Endothelial cell of umbilical vein (primary cell): ENCODE results near the gene HIVEP3. TPM values are rescaled to one million over a fixed set of nuclear protein-coding genes. Genes with fewer than 3 reads are reported as not detected.

Source experiments
- BruUV-seq: library from RNA; stranded (reverse); fragments of 400-500 nt; replicated peaks from 2 replicates; lab custom pipeline; 2021; lab: Mats Ljungman, UMichigan
- CTCF ChIA-PET: fragments of 300-600, 350-600 bp; sonication (Branson Sonifier 250); formaldehyde crosslinking; loops from one replicate; lab custom pipeline; 2021; ENCODE audit warnings: antibody characterized with exemption, inconsistent platforms; lab: Charles Lee
- POLR2A ChIA-PET: fragments of 300-600, 350-600 bp; sonication (Branson Sonifier 250); formaldehyde crosslinking; loops from one replicate; lab custom pipeline; 2021; ENCODE audit warnings: antibody characterized with exemption, inconsistent platforms; lab: Charles Lee
- DNase-seq: peaks from one replicate; pipeline ENCODE4 v3.0.0-alpha.2; 2011; ENCODE audit warnings: low read depth, low spot score
- FAIRE-seq: peaks from 2 replicates; lab custom pipeline; 2011; peaks lifted over from hg19 to GRCh38; lab: Jason Lieb, UNC
- H2AFZ ChIP-seq: 2 replicates; pipeline ENCODE4 v1.6.0; 2012; ENCODE audit warnings: low read depth, low read length, control low read depth, inconsistent platforms
- H3K27ac ChIP-seq: 2 replicates; pipeline ENCODE4 v1.5.1; 2011; ENCODE audit warnings: low read depth, mild to moderate bottlenecking, control low read depth, low read length, moderate library complexity; ENCODE audit not compliant: insufficient read depth
- H3K27me3 ChIP-seq, 2 experiments: 2 replicates each; pipeline versions ENCODE4 v1.6.0 to v1.6.1; 2011; ENCODE audit warnings: low read length in 2 of 2, mixed read lengths in 1 of 2; ENCODE audit not compliant: control insufficient read depth in 2 of 2, insufficient read depth in 2 of 2
- H3K36me3 ChIP-seq, 2 experiments: 2 replicates in 1 of 2; 3 replicates in 1 of 2; pipeline ENCODE4 v1.5.1; 2011; ENCODE audit warnings: low read length in 2 of 2, mild to moderate bottlenecking in 1 of 2, moderate library complexity in 1 of 2; ENCODE audit not compliant: control insufficient read depth in 2 of 2, insufficient read depth in 2 of 2; ENCODE audit errors: extremely low read depth in 1 of 2
- H3K4me1 ChIP-seq: 3 replicates; pipeline ENCODE4 v1.5.1; 2011; ENCODE audit warnings: mild to moderate bottlenecking, low read length; ENCODE audit not compliant: control insufficient read depth, insufficient read depth; ENCODE audit errors: extremely low read depth
- H3K4me2 ChIP-seq: 2 replicates; pipeline ENCODE4 v1.6.1; 2011; ENCODE audit warnings: low read length, control low read depth, mixed read lengths; ENCODE audit not compliant: insufficient read depth
- H3K4me3 ChIP-seq, 3 experiments: fragments of 200-600 bp in 1 of 3; sonication (generic), shearing (Covaris generic) in 1 of 3; replicated peaks in 1 of 3; 2 replicates each; pipeline ENCODE4 v1.5.1; 2011 to 2016; ENCODE audit warnings: control low read depth in 3 of 3, low read length in 3 of 3, mild to moderate bottlenecking in 2 of 3, inconsistent platforms in 1 of 3, low read depth in 1 of 3, moderate library complexity in 1 of 3; ENCODE audit not compliant: insufficient read depth in 1 of 3
- H3K79me2 ChIP-seq: 2 replicates; pipeline ENCODE4 v1.6.0; 2012; ENCODE audit warnings: low read length, inconsistent platforms; ENCODE audit not compliant: control insufficient read depth, insufficient read depth
- H3K9ac ChIP-seq: replicated peaks from 2 replicates; pipeline ENCODE3; 2011; ENCODE audit warnings: low read length, control low read depth; ENCODE audit not compliant: insufficient read depth; ENCODE audit errors: extremely low read depth
- H3K9me1 ChIP-seq: replicated peaks from 3 replicates; pipeline ENCODE4 v1.6.0; 2011; ENCODE audit warnings: mild to moderate bottlenecking, low read length; ENCODE audit not compliant: control insufficient read depth, insufficient read depth; ENCODE audit errors: extremely low read depth
- H3K9me3 ChIP-seq: replicated peaks from 2 replicates; pipeline ENCODE4 v1.5.1; 2012; ENCODE audit warnings: low read length, inconsistent platforms; ENCODE audit not compliant: control insufficient read depth, insufficient read depth
- H4K20me1 ChIP-seq: replicated peaks from 2 replicates; pipeline ENCODE3; 2011; ENCODE audit warnings: mild to moderate bottlenecking, low read length; ENCODE audit not compliant: control insufficient read depth, insufficient read depth; ENCODE audit errors: extremely low read depth
- CTCF ChIP-seq, 2 donors: IDR thresholded peaks; 1 replicate in 1 of 2; 2 replicates in 1 of 2; pipeline ENCODE4 v1.5.1; 2011; ENCODE audit warnings: low read length in 2 of 2, mild to moderate bottlenecking in 2 of 2, moderate library complexity in 2 of 2, control low read depth in 1 of 2, inconsistent platforms in 1 of 2, low read depth in 1 of 2; ENCODE audit not compliant: insufficient read depth in 1 of 2; ENCODE audit errors: extremely low read depth in 1 of 2
- EZH2 ChIP-seq: IDR thresholded peaks from 2 replicates; pipeline ENCODE4 v1.6.1; 2012; ENCODE audit warnings: borderline replicate concordance, low read depth, mild to moderate bottlenecking, moderate library complexity, low read length, inconsistent platforms; ENCODE audit not compliant: severe bottlenecking
- FOS ChIP-seq: IDR thresholded peaks from 2 replicates; pipeline ENCODE4 v1.6.1; 2011; ENCODE audit warnings: mild to moderate bottlenecking, low read length, moderate library complexity, borderline replicate concordance; ENCODE audit not compliant: insufficient read depth
- GATA2 ChIP-seq: IDR thresholded peaks from 2 replicates; pipeline ENCODE4 v1.7.0; 2011; ENCODE audit warnings: low read depth, mild to moderate bottlenecking, moderate library complexity, mixed read lengths, low read length; ENCODE audit not compliant: insufficient read length, insufficient read depth
- JUN ChIP-seq: IDR thresholded peaks from 2 replicates; pipeline ENCODE4 v1.6.1; 2011; ENCODE audit warnings: borderline replicate concordance, low read depth; ENCODE audit not compliant: insufficient read length, insufficient read depth
- MYC ChIP-seq: IDR thresholded peaks from one replicate; pipeline ENCODE4 v1.6.1; 2011; ENCODE audit warnings: mild to moderate bottlenecking, low read depth, low read length
- POLR2A ChIP-seq: IDR thresholded peaks from 2 replicates; pipeline ENCODE4 v1.6.1; 2012; ENCODE audit warnings: low read depth, mild to moderate bottlenecking, control low read depth, low read length
- POLR2AphosphoS5 ChIP-seq: IDR thresholded peaks from 2 replicates; pipeline ENCODE4 v1.6.1; 2012; ENCODE audit warnings: low read depth, mild to moderate bottlenecking, control low read depth, low read length, moderate library complexity; ENCODE audit not compliant: insufficient read depth
- dilution Hi-C: fragments of 300-500 bp; cut with MboI; formaldehyde crosslinking; loops from one replicate; pipeline ENCODE4 v1.15.0; 2019; ENCODE audit warnings: low sequenced_read_pairs; ENCODE audit not compliant: extremely low pct_ligation_motif_present
- intact Hi-C: fragments of 100-400 bp; cut with micrococcal nuclease; formaldehyde crosslinking; loops from one replicate; pipeline ENCODE4 v1.10.0; 2022
- polyA plus RNA-seq, 4 experiments: library from polyadenylated mRNA; depleted of rRNA in 3 of 4; stranded (reverse) in 3 of 4; unstranded in 1 of 4; fragments of >200 nt; gene quantifications; 2 replicates each; pipeline versions ENCODE4 v1.2.1 to v1.2.3, GENCODE V29; 2011 to 2012; ENCODE audit warnings: missing spikeins in 1 of 4
- total RNA-seq: library from RNA; stranded (reverse); gene quantifications from 2 replicates; pipeline ENCODE4 v1.2.3, GENCODE V29; 2021
- TF ChIP-seq, protein P1 (sequence below): IDR thresholded peaks from 2 replicates; pipeline ENCODE4 v1.6.1; 2011; ENCODE audit not compliant: insufficient read depth, insufficient read length

Gene HIVEP3
- total and polyA plus RNA-seq, 2 donors (not counting 3 experiments of a cell fraction or from before 2014, with no cell fraction given): 3.4 to 4.0 TPM

GRCh38 chr1:41580520-41581172 is 338.1 kb downstream of the HIVEP3 start:
- H3K27me3 ChIP-seq: no peaks in the 10 kb centered on the region
- intact Hi-C loops (no loop called here), dilution Hi-C loops (no loop called here)
- ChIA-PET CTCF (interaction anchor here (0.7 to 2.6 kb wide), 5 partner anchors 9 to 455 kb away, joined by 3 to 6 read pairs (median 4); no protein-coding TSS in a partner anchor), POLR2A (no interaction called here)
- no peak overlapping the region for H3K4me3 ChIP-seq
- no TSS peak for BruUV-seq
- no peaks in the 10 kb centered on the region for H3K9me3 ChIP-seq
- H3K9me1 ChIP-seq: no peaks in the 10 kb centered on the region
- TF ChIP-seq POLR2AphosphoS5 (no peak), EZH2 (no peak), POLR2A (no peak), MYC (no peak)
- no peak overlapping the region for H3K9ac ChIP-seq
- no peak overlapping the region for H3K27ac ChIP-seq
- H4K20me1 ChIP-seq: no peaks in the 10 kb centered on the region
- no peaks in the 10 kb centered on the region for H3K79me2 ChIP-seq
- H2AFZ ChIP-seq: no peak overlapping the region
- no peaks in the 10 kb centered on the region for H3K36me3 ChIP-seq
- DNase-seq (no peak), FAIRE-seq (no peak)
- no peaks in the 10 kb centered on the region for H3K4me1 ChIP-seq
- no peak overlapping the region for H3K4me2 ChIP-seq

DNA sequence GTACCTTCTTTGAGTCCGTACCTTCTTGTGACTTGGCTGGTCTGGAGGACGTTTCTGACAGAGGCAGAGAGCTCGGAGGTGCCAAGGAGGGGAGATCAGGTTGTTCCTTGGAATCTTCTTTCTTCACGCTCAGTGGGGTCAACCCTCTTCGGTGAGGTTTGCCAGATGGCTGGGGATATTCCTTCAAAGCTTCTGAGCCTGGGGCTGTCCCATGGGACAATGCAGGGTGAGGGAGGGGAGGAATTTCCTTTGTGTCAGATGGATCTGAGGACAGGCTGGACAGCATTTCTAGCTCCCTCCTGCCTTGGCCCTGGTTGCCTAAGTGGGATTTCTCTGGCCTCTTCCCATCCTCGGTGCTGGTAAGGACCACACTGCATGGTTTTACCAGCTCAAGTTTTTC is 338.7 kb downstream of the HIVEP3 start:
- no peak for FAIRE-seq
- CTCF ChIA-PET: interaction anchor here (0.7 to 2.6 kb wide), 6 partner anchors 10 to 455 kb away, joined by 3 to 6 read pairs (median 4); no protein-coding TSS in a partner anchor

More for the DNA sequence above, 338.7 kb downstream of the HIVEP3 start:
- Histone ChIP-seq H3K4me2 (no peak overlapping the region), H4K20me1 (no peaks in the 10 kb centered on the region), H3K79me2 (no peaks in the 10 kb centered on the region), H3K4me1 (no peaks in the 10 kb centered on the region), H3K9ac (no peak overlapping the region), H3K9me3 (no peaks in the 10 kb centered on the region), H3K27me3 (no peaks in the 10 kb centered on the region), H3K4me3 (no peak overlapping the region), H3K36me3 (no peaks in the 10 kb centered on the region), H3K9me1 (no peaks in the 10 kb centered on the region), H2AFZ (no peak overlapping the region), H3K27ac (no peak overlapping the region)
- TF ChIP-seq POLR2A (no peak), POLR2AphosphoS5 (no peak), GATA2 (no peak), EZH2 (no peak), FOS (no peak), JUN (no peak), CTCF (IDR thresholded peaks at IDR 0.05; ENCODE audit: extremely low read depth in 1 of 2, insufficient read depth in 1 of 2, low read depth in 1 of 2, low read length in 2 of 2) (no peak), MYC (no peak)
- TF ChIP-seq, protein P1, sequence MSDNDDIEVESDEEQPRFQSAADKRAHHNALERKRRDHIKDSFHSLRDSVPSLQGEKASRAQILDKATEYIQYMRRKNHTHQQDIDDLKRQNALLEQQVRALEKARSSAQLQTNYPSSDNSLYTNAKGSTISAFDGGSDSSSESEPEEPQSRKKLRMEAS: no peak
- no TSS peak for BruUV-seq
- dilution Hi-C loops: no loop called here
- POLR2A ChIA-PET: no interaction called here
- intact Hi-C loops: no loop called here
- no peak for DNase-seq
